CD4-positive, alpha-beta T cell treated with Interferon alpha-2 for 1 hour (primary cell): ENCODE results near the gene TAS2R10.
"Not testable (repeated sequence)": the region's sequence is repeated elsewhere in the genome, so short reads cannot be mapped to it uniquely, and the experiment has no call there.

ENCODE experiments used
- DNase-seq, 2 donors: peaks; one replicate each; pipeline ENCODE4 v3.0.0-alpha.2; 2020 to 2022

The TAS2R10 gene, protein sequence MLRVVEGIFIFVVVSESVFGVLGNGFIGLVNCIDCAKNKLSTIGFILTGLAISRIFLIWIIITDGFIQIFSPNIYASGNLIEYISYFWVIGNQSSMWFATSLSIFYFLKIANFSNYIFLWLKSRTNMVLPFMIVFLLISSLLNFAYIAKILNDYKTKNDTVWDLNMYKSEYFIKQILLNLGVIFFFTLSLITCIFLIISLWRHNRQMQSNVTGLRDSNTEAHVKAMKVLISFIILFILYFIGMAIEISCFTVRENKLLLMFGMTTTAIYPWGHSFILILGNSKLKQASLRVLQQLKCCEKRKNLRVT

DNA sequence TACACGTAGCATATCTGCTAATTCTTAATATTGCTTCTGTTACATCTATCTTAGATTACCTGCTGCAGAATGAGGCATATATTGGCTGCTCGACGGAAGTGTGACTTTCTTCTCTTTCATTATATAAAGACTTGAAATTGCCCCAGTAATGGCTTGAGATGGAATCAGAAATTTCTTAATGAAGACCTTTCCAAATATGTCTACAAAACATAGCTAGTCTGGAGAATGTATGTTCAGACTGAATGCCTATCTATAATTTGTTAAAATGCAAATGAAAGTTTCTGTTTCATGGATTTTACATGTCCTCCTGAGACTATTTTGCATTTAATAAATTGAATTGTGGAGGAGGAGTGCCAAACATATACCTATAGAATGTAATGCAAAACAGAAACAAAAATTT, at the start of gene TAS2R10:
Gene TAS2R10, minus strand, starts transcription at position 101 of the 400 bp plus-strand sequence. Its CDS starts 89 bp downstream, at position 12.
- no peak for DNase-seq

DNA sequence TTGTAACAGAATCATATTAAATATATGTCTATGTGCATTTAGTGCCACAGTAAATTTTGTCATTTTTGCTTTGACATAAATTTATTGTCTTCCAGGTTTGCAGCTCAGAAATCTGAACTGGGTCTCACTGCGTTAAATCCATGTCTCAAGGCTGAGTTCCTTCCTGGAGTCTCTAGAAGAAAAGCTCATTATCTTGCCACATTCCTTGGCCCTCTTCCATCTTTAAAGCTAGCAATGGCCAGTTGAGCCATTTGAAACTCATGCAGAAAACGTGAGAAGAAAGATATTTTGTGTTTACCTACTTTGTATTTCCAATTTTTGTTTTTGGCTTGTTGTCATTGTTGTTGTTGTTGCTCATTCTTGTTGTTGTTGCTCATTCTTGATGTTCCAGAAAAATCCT, 47.2 kb upstream of the TAS2R10 start:
- DNase-seq = no peak

DNA sequence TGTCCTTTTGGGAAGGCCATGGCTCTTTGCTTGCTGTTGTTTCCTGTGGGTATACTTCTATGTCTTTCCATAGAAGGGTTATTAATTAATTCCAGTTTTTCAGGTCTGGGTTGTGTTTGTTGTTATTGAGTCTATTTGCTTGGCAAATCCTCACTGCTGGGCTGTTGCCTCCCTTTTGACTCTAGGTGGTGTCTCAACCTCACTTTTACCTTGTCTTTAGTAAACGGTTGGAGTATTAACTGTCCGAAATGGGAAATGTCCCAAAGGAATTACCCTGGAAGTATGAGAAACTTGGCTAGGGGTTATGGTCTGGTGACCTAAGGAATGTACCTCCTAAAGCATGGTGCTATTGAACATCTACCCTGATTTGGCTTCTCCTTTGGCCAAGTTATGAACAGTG, 41.2 kb upstream of the TAS2R10 start:
- no peak for DNase-seq

DNA sequence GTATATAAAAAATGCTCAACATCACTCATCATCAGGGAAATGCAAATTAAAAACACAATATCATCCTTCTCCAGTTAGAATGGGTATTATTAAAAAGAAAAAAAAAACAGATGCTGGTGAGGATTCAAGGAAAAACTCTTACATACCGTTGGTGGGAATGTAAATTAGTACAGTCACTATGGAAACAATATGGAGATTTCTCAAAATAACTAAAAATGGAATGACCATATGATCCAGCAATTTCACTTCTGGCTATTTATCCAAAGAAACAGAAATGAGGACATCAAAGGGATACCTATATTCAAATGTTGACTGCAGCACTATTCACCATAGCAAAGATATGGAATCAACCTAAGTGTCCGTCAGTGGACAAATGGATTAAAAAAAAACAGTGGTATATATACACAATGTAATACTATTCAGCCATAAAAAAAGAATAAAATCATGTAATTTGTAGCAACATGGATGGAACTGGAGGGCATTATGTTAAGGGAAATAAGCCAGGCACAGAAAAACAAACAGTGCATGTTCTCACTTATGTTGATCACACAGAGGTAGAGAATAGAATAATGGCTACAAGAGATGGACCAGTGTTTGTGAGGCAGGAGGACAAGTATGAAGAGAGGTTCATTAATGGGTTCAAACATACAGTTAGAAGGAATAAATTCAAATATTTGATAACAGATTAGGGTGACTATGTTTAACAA, 37.5 kb upstream of the TAS2R10 start:
- DNase-seq = no peak

DNA sequence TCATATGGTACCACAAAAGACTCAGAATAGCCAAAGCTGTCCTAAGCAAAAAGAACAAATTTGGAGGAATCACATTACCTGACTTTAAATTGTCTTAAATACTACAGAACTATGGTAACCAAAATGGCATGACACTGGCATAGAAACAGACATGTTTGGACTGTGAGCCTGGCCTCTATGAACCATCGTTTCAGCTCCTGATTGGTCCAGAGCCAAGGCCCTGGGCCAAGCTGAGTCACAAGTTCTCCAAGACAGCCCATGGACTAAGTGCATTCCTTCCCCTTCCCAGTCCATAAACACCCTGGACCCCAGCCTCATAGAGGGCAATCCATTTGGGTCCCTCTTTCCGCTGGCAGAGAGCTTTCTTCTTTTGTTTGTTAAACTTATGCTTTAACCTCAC, 35.2 kb upstream of the TAS2R10 start:
- DNase-seq = no peak

DNA sequence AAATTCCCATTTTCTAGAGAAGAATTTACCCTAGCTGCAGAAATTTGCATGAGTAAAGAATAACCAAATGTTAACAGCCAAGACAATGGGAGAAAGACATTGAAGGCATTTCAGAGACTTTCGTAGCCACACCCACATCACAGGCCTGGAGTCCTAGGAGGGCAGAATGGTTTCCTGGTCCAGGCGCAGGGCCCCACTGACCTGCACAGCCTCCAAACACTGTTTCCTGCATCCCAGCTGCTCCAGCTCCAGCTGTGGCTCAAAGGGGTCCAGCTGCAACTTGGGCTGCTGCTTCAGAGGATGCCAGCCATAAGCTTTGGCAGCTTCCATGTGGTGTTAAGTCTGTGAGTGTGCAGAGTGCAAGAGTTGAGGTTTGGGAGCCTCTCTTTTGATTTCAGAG, 29.6 kb upstream of the TAS2R10 start:
- DNase-seq = no peak

DNA sequence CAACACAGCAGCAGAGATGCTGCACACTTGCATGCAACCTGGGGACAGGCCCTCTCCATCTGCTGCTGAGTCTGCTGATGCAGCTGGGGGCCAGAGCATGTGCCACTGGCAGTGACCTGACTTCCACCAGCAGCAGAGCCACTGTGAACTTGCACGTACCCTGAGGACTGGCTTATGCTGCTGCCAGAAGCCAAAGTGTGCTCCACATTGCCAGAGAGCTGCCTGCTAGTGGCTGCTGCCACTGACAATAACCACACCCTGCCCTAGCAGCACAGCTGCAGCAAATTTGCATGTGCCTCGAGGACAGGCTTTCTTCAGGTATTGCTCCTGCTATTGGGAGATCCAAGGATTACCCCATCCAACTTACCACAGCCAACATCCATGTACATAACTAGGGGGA, 27.6 kb upstream of the TAS2R10 start:
- no peak for DNase-seq

DNA sequence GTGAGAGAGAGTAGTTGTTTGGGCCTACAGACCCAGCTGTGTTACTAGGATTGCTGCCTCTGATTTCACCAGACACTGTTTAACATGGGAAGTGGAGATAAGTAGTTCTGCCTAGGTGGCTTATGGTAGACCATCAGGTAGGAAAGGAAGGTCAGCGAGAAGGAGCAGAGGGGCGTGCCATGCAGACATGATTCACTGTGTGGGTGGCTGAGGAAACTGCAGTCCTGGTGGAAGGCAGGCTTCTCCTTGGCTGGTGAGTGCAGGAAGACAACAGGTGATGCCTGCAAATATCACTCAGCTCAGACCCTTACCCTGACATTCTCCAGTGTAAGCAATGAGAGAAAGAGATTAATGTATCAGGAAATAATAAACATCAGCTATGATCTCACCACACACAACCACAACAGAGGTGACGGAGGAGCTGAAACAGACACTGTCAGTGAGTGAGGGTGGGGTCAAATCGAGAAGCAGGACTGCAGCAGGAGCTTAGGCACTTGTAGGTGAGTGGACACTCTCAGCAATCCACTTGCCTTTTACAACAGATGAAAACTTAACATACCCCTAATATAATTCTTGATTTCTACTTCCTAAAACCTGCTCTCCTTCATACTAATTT, 25.2 kb upstream of the TAS2R10 start:
- peak in 1 of 2 donors; percentile 3 for DNase-seq

DNA sequence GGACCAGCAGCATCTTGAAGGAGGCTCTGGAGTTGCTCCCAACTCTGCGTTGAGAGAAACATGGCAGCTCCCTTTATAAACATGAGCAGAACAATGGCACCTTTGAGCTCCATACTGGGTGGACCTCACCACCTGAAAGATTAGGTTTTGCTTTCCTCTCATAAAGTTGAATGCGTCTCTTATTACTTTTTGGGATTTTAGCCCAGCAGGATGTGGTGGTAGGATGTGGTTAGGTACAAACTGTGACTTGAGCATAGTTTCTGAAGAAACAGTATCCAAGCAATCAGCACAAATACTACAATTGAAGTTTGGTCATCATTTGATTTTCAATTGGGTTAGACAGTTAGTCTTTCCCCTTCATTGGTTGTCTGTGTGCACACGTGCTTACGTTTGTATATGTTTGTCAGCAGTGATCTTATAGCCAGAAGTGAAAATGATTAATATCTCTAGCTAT, 23.3 kb upstream of the TAS2R10 start, which contains the start of gene PRR4:
Gene PRR4, minus strand, starts transcription at position 51 of the 454 bp plus-strand sequence. Its CDS starts 38 bp downstream, at position 13.
- DNase-seq = peak in 1 of 2 donors; percentile 50

DNA sequence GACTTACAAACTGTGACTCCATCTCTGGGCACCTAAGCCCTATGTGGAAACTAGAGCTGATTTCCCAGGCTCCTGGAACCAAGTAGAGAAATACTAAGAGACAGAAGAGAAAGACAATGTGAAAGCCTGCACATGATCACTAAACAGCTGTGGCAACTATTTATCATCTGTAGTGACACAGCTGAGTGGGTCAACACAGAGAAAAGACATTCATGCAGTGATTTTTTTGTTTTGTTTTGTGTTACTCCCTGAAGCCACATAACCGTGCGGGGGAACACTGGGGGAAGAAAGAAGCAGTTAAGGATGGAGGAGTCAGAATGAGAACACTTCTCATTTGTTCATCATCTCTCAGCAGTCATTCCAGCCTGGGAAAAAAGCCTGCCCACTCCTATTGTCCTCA, 21.6 kb upstream of the TAS2R10 start:
- no peak for DNase-seq

DNA sequence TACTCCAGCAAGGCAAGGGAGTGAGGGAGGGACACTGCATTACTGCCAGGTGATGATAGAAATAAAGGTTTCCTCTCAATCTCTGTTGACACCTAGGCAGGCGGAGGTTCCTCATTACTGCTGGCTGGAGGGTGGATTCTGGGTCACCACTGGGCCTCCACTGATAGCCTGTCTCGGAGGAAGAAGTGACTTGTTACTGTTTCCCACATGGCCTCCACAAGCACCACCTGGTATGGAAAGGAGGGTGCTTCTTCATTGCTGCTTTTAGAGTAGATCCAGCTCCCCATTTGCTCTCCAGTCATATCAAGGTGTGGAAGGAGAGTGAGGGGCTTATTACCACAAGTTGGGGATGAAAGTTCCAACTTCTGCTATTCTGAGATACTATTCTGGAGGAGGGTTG, 16.7 kb upstream of the TAS2R10 start:
- DNase-seq = no peak

DNA sequence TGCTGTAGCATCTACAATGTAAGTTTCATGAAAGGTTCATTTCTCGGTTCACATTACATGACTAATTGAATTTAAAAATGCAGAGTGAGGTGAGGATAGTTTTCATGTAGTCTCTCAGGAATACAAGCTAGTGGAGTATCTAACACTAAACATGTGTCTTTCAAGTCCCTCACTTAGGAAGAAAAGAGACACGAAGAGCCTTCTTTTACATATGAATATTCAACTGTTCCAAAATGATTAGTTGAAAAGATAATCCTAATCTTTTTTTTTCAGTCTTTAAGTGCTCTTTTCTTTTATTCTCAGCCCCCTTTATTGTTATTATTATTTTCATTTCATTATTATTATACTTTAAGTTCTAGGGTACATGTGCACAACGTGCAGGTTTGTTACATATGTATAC, 12.3 kb upstream of the TAS2R10 start:
- DNase-seq = no peak

DNA sequence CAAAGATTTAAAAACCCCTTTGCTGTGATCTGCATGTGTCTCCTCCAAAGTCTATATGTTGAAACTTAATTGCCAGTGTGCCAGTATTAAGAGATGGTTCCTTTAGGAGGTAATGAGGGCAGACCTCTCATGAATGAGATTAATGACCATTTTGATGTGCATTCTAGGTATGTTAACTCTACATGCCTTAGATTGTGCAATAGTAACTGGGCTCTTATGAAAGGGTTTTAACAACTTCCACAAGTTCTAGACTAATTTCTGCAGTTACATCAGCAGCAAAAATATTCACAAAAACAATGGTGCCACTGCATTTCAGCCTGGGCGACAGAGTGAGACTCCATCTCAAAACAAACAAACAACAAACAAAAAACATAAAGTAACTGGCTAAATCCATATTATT, 3.8 kb upstream of the TAS2R10 start:
- DNase-seq = no peak

DNA sequence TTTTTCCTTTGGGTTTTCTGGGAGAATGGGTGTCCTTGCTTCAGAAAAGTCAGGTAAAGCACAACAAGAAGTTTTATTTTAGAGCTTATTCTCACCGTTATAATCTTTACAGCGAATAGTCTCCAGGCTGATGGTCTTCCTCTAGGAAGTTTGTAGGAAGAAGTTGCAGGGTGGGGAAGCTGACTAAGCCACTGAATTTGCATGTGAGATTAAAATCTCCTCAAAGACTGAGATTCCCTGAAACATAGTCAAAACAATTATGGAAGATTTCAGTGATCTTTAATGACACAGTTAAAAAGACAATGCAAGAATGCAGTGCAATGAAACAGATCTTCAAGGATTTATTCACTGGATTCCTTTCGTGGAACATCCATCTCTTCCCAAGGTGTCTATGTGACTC, 1.2 kb downstream of the TAS2R10 start:
- no peak for DNase-seq

DNA sequence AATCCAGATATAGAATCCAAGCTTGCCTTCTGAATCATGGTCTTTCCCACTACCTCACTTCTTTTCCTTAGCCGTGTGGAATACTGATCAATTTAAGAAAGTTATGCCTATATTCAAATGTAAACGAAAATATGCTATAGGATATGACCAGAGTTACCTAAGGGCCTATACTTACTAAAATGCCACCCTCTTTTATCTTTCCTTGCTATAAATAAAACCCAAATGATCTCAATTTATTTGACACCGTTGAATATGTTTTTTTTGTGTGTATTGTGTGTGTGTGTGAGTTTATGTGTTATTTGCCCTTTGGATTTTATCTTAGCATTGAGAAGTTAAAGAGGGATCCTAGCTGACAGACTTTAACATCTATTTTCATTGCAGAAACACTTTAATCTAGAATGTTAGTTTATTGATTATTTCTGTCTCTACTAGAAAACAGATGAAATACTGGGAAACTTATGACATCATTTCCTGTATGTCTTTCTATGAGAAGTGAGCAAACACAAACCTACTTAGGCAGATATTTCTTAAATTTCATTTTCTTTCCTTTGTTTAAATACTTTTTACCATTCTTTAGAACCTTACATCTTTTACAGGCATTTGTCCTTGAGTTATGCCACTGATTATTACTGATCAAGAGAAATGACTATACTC, 14.1 kb downstream of the TAS2R10 start:
- DNase-seq = no peak

DNA sequence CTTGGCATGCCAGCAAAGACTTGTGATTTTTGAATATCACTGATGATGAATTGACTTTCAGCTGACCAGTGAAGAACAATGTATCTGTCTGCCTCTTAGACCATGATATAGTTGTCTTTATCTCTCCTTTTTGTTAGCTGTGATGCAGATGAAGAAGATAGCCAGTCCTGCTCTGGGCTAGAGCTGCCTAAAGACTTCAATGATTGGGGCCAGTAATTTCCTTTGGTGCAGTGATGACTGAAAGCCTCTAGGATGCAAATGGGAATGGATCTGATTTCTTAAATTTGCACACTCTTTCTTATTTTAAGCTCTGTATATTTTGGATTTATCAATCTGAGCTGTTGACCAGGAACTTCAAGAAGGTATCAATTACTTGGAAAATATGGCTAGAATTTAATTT, 16.1 kb downstream of the TAS2R10 start, which contains the start of gene TAS2R9:
Gene TAS2R9, minus strand, starts transcription at position 101 of the 400 bp plus-strand sequence. Its CDS starts 93 bp downstream, at position 8.
- DNase-seq = no peak

DNA sequence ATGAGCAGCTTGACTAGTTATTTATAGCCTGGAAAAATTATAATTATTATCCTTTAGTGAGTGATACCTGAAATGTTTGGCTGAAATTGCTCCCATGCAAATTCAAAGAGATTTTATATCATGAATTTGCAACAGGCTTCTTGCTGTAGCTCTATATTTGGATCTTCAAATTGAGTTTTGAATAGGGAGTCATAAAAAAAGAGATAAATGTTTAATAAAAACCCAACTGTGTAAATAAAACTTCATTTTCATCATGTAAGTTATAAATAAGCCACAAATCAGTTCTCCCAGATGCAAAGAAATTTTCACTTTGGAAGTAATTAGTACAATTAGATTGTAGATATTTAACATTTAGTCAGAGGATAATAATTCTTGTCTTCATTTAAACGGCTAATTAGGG, 19.0 kb downstream of the TAS2R10 start, which contains the start of gene TAS2R8:
Gene TAS2R8, minus strand, starts transcription at position 101 of the 400 bp plus-strand sequence. CDS start 306 bp downstream, outside the sequence.
- DNase-seq = no peak

DNA sequence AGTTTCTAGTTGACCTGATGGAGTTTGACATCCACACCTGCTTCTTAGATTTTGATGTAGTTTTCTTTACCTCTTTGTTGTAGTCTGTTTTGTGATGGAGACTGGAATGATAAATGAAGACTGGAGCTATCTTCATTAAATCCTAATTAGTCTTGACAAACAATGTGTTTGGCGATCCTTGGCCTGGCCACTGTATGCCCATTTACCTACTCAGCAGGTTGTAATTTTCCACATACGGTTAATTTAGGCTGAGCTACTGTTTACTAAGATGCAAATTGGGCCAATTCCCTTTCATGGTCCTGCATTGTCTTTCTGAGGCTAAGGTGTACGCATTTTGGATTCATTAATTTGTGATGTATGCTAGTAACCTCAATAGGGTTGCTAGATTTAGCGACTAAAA, 23.6 kb downstream of the TAS2R10 start, which contains the start of gene TAS2R7:
Gene TAS2R7, minus strand, starts transcription at position 41 of the 400 bp plus-strand sequence. CDS start 57 bp downstream, outside the sequence.
- DNase-seq = no peak

DNA sequence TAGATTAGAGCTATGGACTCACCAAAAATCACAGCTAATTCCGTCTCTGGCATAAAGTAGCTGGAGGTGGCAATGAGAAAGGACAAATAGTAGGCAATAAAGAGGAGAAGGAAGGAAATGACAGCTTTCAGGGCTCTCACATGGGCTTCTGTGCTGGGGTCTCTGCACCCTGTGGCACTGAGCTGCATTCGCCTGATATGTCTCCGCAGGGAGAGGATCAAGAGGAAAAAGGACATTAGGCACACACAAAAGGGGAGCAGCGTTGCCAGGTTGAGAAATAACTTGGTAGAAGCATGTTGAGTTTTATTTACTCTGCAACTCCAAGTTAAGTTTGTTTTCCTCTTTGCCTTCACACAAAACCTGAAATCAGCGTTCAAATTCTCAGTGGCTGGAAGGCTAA, 24.4 kb downstream of the TAS2R10 start:
- no peak for DNase-seq

DNA sequence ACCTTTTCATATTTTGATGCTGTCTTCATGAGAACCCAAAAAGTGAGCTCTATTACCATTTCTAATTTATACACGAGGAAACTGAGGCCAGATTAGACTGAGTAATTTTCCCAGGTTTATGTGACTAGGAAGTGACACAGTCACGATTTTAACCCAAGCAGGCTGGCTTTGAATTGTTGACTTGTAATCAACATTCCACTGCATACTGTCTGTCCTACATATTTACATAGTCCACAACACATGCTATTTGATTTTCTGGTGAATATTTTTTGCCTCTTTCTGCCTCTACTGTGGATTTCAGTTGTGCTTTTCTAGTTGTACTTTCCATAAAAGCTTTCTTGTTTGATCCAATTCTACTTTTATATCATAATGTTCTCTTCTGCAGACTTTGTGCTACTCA, 31.9 kb downstream of the TAS2R10 start:
- no peak for DNase-seq

DNA sequence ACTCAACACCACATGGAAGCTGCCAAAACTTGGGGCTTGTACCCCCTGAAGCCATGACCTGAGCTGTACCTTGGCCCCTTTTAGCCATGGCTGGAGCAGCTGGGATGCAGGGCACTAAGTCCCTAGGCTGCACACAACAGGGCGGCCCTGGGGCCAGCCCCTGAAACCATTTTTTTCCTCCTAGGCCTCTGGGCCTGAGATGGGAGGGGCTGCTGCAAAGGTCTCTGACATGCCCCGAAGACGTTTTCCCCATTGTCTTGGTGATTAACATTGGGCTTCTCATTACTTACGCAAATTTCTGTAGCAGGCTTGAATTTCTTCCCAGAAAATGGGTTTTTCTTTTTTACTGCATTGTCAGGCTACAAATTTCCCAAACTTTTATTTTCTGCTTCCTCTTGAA, 34.4 kb downstream of the TAS2R10 start:
- not testable (repeated sequence) for DNase-seq

DNA sequence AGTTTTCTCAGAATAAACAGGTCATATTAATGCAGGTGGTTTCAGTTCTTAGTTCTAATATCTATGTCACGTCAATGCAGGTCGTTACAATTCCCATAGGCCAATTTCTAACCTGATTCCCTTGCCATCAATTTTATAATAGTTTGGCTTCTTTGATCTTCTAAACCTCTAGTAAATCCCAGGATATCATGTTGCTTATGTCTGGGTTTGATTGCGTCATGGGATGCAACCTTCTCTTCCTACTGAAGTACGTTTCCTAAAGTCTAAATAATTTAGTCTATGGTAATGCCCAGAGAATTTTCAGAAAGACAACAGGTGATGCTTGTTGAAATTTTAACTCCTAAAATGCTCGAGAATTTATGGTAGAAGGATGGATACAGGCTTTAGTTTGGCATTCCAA, 42.9 kb downstream of the TAS2R10 start:
- DNase-seq = no peak

DNA sequence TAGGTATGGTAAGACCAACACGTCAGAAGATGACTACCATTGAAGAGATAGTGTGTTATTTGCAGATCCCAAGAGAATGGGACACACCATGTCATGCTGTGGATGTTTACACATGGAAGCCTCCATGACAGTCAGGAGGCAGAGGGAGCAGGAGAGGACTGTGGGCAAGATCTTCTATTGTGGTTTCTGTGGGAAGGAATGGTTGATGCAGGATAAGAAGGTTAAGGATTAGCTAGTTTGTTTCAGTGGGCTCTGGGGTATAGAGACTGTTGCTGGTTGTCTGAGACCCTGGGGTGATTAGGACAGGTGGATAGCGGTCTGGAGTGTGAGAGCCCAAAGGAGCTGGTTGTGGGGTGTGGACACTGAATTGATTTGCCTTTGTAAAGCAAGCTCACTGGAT, 47.1 kb downstream of the TAS2R10 start:
- no peak for DNase-seq
